GM19397 (cell line): ENCODE results near the gene DPAGT1.
A peak's percentile ranks its signal among the peaks of the same experiment; 100 is the strongest.
"Not testable (repeated sequence)": the region's sequence is repeated elsewhere in the genome, so short reads cannot be mapped to it uniquely, and the experiment has no call there.

ENCODE experiments used
- ATAC-seq: cut with Tn5 transposase; IDR thresholded peaks from one replicate; pipeline ENCODE4 v1.9.1; 2021; ENCODE audit warnings: mild to moderate bottlenecking, moderate library complexity; ENCODE audit not compliant: unreplicated experiment

DPAGT1 gene

DNA sequence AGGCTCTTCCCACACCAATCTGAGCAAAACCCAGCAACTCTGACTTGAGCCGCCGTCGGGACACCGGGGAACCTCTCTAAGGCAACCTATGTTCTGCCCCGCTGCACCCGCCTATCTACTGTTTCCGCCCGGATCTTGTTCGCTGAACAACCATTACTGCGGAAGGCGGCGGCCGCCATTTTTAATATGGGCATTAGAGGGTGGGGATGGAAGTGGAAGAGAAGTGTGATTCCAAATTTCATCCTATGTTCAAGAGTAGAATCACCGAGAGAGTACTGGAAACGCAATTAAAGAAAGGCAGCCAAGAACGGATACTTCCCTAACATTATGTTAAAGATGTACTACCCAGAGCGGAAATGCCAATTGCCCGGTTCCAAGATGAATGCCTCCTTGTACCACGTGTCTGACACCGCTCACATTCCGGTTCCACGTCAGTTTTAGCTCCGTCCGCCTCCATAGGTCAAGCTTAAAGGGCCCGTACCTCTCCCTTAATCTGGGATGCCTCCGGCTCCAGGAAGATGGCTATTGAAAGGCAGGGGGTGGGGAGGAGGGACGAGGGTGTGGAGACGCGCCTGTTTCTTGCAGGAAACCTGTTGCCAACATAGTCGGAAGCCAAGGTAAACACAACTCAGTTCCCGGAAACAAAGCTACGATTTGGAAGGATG is at the start of gene DPAGT1:
Gene DPAGT1 (minus strand): TSS at position 95 of the 665 bp plus-strand sequence. CDS start 198 bp downstream, outside the sequence.
- peak; percentile 80 for ATAC-seq

DNA sequence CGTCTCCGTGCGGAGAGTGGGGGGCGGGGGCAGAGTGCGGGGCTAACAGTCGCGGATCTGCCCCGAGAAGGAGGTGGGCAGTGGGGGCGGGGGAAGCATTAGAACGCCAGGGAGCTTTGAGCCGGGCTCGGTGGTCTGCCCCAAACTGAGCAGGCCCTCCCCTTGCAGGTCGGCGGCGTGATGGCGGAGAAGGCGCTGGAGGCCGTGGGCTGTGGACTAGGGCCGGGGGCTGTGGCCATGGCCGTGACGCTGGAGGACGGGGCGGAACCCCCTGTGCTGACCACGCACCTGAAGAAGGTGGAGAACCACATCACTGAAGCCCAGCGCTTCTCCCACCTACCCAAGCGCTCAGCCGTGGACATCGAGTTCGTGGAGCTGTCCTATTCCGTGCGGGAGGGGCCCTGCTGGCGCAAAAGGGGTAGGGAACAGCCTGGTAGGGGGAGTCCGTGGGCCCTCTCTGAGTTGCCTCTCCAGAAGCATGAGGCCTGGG is 48.2 kb upstream of the DPAGT1 start:
- ATAC-seq, result no peak

DNA sequence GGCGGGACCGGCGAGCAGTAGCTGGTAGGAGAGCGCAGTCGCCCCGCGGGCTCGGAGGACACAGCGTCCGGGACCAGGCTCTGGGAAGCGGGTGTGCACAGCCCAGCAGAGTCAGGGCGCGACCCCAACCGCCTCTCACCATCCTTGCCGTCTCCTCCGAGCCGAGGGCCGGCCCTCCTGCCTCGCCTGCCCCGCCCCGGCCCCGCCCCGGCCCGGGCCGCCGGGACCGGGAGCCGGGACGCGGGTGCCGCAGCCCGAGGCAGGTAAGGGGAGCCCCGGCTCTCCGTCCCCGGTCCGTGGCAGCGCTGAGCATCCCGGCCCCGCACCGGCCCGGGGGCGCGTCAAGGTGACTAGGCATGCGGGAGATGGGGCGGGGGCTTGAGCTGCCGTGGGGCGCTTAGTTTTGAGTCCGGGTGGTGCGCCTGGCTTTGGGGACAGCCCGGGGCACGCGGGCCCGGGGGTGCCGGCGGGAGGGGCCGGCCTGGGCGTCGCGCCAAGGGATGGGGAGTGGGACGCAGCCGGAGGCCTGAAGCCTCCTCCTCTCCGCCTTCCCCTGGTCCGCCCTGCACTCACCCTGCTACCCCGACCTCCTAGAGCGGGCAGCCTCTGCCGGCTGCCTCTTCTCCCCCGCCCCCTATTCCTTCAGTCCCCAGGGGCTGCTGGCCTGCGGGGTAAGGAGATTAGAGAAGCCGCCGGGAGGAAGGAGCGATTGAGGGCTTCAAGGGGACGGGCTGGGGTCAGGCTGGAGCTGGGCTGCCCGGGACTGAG is 47.5 kb upstream of the DPAGT1 start, which contains the start of gene ABCG4:
Gene ABCG4 (plus strand): TSS at position 35 of the 768 bp plus-strand sequence. CDS start 914 bp downstream, outside the sequence.
- no peak for ATAC-seq

GRCh38 chr11:119148720-119149017 is 47.0 kb upstream of the DPAGT1 start:
- no peak for ATAC-seq

- no peak for ATAC-seq
These were observed 46.1 kb upstream of the DPAGT1 start for GRCh38 chr11:119147604-119148333.

DNA sequence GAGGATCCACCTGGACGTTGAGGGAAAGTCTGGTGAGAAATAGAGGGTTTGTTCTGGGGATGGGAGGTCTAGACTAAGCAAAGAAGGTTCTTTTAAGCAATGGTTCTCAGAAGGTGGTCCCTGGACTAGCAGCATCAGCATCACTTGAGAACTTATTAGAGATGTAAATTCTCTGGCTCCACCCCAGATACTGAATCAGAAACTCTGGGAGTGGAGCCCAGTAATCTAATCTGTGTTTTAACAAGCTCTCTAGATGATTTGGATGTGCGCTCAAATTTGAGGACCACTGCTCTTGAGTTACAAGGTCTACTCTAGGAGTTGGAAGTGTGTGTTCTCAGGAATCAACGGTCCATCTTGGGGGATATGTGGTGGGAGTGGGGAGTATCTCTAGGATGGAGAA is 43.9 kb upstream of the DPAGT1 start:
- ATAC-seq, result no peak

DNA sequence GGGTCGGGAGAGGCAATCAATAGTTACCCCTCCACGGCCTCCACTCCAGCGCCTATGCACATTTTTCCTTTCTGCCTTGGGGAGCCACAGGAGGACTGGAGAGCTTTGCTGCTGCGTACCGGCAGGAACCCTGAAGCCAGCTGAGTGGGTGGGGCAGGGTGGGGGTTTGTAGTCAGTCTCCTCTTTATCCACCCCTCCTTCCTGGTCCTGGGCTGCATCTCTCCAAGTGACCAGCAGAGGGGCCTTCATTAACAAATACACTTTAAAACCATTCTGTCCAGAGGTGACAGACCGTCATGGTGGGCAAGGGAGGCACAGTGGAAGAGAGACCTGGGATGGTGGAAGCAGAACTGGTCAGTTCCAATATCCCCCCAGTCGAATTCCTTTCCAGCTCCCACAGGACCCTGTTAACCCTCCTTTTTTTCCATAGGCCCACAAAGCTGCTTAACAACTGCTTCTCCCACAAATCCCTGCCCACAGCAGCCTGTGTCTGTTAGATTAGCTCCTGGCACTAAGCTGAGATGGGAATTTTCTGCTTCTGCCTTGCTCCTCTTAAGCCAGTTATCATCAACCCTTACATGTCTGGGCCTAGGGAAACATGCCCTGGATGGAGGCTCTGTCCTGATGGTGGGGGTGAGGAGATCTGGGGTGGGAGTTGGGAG is 43.3 kb upstream of the DPAGT1 start:
- ATAC-seq, result no peak

DNA sequence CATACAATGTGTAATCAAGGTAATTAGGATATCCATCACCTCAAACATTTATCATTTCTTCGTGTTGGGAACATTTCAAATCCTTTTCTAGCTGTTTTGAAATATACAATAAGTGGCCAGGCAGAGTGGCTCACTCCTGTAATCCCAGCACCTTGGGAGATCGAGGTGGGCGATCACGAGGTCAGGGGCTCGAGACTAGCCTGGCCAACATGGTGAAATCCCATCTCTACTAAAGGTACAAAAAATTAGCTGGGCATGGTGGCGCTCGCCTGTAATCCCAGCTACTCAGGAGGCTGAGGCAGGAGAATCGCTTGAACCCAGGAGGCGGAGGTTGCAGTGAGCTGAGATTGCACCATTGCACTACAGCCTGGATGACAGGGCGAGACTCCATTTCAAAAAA is 37.6 kb upstream of the DPAGT1 start:
- not testable (repeated sequence) for ATAC-seq

DNA sequence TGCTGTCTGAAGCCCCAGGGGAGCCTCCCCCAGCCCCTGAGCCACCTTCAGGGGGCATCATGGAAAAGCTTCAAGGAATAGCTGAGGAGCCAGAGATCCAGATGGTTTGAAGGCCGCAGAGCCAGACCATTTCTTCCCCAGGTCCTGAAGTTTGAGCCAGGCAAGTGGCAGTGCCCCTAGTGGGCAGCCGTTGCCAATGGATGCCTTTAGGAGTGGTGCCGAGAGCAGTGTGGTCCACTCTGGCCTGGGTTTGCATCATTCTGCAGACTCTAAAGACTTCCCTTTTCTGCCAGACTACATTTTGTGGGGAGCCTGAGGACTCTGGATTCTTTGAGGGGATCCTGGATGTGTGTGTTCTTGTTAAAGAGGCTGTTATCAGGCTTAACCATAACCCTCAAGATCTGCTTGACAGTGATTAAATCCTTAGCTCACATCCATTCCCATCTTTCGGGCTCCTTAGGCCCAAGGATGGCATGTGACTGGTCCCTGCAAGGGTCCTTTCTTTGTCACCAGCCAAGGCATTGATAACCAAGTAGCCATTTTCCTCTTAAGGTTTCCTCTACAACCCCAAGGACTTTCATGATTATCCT is 32.8 kb upstream of the DPAGT1 start:
- ATAC-seq, result no peak

GRCh38 chr11:119130662-119131061 is 29.0 kb upstream of the DPAGT1 start:
- no peak for ATAC-seq

DNA sequence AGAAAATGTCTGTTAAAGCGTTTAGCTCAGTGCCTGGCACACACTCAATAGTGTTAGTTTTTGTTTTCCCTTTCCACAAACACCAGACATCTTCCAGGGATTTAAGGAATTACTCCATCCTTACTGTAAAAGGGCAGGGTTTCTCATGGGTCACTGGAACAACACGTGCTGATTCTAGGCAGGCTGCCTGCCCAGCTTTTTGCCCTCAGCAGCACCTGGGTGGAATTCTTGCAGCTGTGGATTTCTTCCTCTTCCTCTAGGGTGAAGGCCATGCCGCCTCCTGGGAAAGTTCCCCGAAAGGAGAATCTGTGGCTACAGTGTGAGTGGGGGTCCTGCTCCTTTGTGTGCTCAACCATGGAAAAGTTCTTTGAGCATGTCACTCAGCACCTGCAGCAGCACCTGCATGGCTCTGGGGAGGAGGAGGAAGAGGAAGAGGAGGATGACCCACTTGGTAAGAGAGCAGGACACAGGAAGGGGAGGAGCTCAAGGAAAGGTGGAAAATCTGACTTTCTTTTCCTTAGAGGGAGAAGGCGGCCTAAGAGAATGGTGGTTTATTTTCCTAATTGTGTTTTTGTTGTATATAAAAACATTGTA is 25.1 kb upstream of the DPAGT1 start:
- ATAC-seq, result no peak

- ATAC-seq, result no peak
These were observed 24.2 kb upstream of the DPAGT1 start for GRCh38 chr11:119125821-119126220.

GRCh38 chr11:119121811-119122124 is 20.1 kb upstream of the DPAGT1 start:
- no peak for ATAC-seq

DNA sequence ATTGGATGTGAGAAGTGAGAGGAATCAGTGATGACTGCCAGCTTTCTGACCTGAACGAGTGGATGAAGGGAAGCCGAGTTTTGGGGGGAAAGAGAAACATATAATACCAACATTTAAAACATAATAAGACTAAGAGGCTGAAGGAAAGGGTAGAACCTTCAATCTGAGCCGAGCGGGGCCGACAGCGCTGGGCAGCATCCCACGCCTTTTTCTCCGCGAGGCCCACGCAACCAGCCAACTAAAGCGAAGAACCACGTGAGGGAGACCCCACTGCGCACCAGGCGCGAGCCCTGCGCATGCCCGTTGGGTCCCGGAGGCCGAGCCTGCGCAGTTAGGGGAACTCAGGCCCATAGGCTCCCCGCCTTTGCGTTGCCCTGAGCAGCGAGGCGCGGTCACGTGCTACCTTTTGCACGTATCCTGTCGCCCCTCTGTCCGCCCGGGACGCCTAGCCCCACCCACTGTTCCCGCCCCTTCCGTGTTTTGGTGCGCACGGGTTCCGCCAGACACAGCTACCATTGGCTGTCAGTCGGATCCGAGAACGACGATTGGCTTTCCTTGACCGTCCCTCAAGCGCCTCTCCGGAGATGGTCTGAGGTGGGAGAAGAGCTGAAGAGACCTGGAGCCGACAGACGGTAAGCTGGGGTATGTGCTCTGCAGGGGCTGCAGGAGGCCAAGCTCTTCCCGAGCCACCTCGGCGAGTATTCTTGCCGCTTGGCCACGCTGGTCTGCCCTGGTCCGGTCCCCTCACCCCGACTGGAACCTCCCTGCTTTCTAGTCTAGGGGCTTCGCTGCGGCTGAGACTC is 19.6 kb upstream of the DPAGT1 start, which contains the start of gene HINFP:
Gene HINFP (plus strand): TSS at position 573 of the 803 bp plus-strand sequence. CDS start 5,365 bp downstream, outside the sequence.
- peak; percentile 96 for ATAC-seq

- ATAC-seq, result no peak
These were observed 19.0 kb upstream of the DPAGT1 start for GRCh38 chr11:119120639-119121007.

DNA sequence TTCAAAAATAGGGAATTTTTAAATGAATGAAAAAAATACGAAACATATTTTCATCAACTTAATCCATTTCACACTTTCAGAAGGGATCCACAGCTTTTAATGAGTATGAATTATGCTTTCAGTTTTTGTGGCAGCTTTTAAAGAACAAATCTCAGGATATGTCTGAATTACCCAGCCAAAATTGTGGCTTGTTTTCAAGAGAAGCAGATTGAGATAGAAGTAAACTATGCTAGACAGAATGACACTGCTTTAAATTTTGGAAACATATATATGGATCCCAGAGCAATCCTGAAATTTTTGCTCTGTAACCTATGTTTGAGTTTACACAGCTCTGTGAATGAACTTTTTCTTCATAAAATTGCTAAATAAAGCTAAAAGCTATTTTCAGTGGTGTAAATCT is 17.3 kb upstream of the DPAGT1 start:
- no peak for ATAC-seq

- ATAC-seq, result no peak
These were observed 16.6 kb upstream of the DPAGT1 start for GRCh38 chr11:119118227-119118626.

- ATAC-seq, result no peak
These were observed 15.5 kb upstream of the DPAGT1 start for GRCh38 chr11:119117004-119117706.

- no peak for ATAC-seq
These were observed 14.9 kb upstream of the DPAGT1 start for GRCh38 chr11:119116601-119117000.
